SK-N-SH treated with all-trans-retinoic acid at 6 μM for 48 hours (cell line): ENCODE measurements around the gene TTBK1.

Source experiments
- ATAC-seq: fragments of 200-7000 bp; cut with Tn5 transposase; 3 replicates; pipeline ENCODE4 v1.9.1; 2020; ENCODE audit warnings: mild to moderate bottlenecking, moderate library complexity
- ARNTL ChIP-seq: fragments of 450-650 bp; formaldehyde crosslinking; IDR thresholded peaks from 2 replicates; pipeline ENCODE4 v1.5.0; 2020; ENCODE audit warnings: low read depth, mild to moderate bottlenecking, moderate library complexity, borderline replicate concordance
- BACH2 ChIP-seq: fragments of 250-450 bp; sonication (Bioruptor Pico); IDR thresholded peaks from 2 replicates; pipeline ENCODE4 v1.9.0; 2021; ENCODE audit warnings: mild to moderate bottlenecking, borderline replicate concordance
- CSDC2 ChIP-seq: fragments of 250-450 bp; sonication (Bioruptor Pico); IDR thresholded peaks from 2 replicates; pipeline ENCODE4 v1.5.0; 2020; ENCODE audit warnings: mild to moderate bottlenecking, moderate library complexity
- ESRRG ChIP-seq: fragments of 250-450 bp; sonication (Bioruptor Pico); IDR thresholded peaks from 2 replicates; pipeline ENCODE4 v1.6.1; 2021; ENCODE audit warnings: mild to moderate bottlenecking
- GLIS3 ChIP-seq: fragments of 250-450 bp; sonication (Bioruptor Pico); IDR thresholded peaks from 2 replicates; pipeline ENCODE4 v1.5.0; 2020; ENCODE audit warnings: mild to moderate bottlenecking, moderate library complexity
- ISL1 ChIP-seq: fragments of 250-450 bp; sonication (Bioruptor Pico); IDR thresholded peaks from 2 replicates; pipeline ENCODE4 v2.1.2; 2022; ENCODE audit warnings: mild to moderate bottlenecking, moderate library complexity
- OSR1 ChIP-seq: fragments of 250-450 bp; sonication (Bioruptor Pico); IDR thresholded peaks from 2 replicates; pipeline ENCODE4 v1.8.0; 2022; ENCODE audit warnings: moderate library complexity, mild to moderate bottlenecking, inconsistent platforms
- PATZ1 ChIP-seq: fragments of 250-450 bp; sonication (Bioruptor Pico); IDR thresholded peaks from 2 replicates; pipeline ENCODE4 v1.8.0; 2020; ENCODE audit warnings: mild to moderate bottlenecking, moderate library complexity, borderline replicate concordance
- POU6F1 ChIP-seq: fragments of 250-450 bp; sonication (Bioruptor Pico); IDR thresholded peaks from 2 replicates; pipeline ENCODE4 v1.8.0; 2021; ENCODE audit warnings: low read depth, mild to moderate bottlenecking, moderate library complexity, borderline replicate concordance
- PPARA ChIP-seq: fragments of 250-450 bp; sonication (Bioruptor Pico); IDR thresholded peaks from 2 replicates; pipeline ENCODE4 v1.5.0; 2020; ENCODE audit warnings: mild to moderate bottlenecking, borderline replicate concordance
- RARB ChIP-seq: fragments of 250-450 bp; sonication (Bioruptor Pico); IDR thresholded peaks from 2 replicates; pipeline ENCODE4 v1.8.0; 2021; ENCODE audit warnings: mild to moderate bottlenecking, moderate library complexity
- SNAI2 ChIP-seq: fragments of 250-450 bp; sonication (Bioruptor Pico); IDR thresholded peaks from 2 replicates; pipeline ENCODE4 v1.5.0; 2020; ENCODE audit warnings: mild to moderate bottlenecking, moderate library complexity
- TCF4 ChIP-seq: fragments of 250-450 bp; sonication (Bioruptor Pico); IDR thresholded peaks from 2 replicates; pipeline ENCODE4 v1.8.0; 2021; ENCODE audit warnings: mild to moderate bottlenecking, moderate library complexity, borderline replicate concordance
- TOX ChIP-seq: fragments of 250-450 bp; sonication (Bioruptor Pico); IDR thresholded peaks from 2 replicates; pipeline ENCODE4 v1.8.0; 2021; ENCODE audit warnings: mild to moderate bottlenecking, moderate library complexity, borderline replicate concordance
- ZC3H10 ChIP-seq: fragments of 250-450 bp; sonication (Bioruptor Pico); IDR thresholded peaks from 2 replicates; pipeline ENCODE4 v1.5.1; 2021; ENCODE audit warnings: mild to moderate bottlenecking, moderate library complexity
- ZFP3 ChIP-seq: fragments of 250-450 bp; sonication (Bioruptor Pico); IDR thresholded peaks from 2 replicates; pipeline ENCODE4 v1.5.0; 2020; ENCODE audit warnings: mild to moderate bottlenecking, moderate library complexity
- ZFP30 ChIP-seq: fragments of 450-650 bp; formaldehyde crosslinking; IDR thresholded peaks from 2 replicates; pipeline ENCODE4 v1.5.0; 2022; ENCODE audit warnings: mild to moderate bottlenecking, moderate library complexity
- ZNF565 ChIP-seq: fragments of 450-650 bp; formaldehyde crosslinking; conservative IDR thresholded peaks from 2 replicates; pipeline ENCODE4 v1.5.0; 2020; ENCODE audit warnings: low read depth, mild to moderate bottlenecking, moderate library complexity
- ZNF70 ChIP-seq: fragments of 450-650 bp; formaldehyde crosslinking; IDR thresholded peaks from 2 replicates; pipeline ENCODE4 v1.5.0; 2020; ENCODE audit warnings: mild to moderate bottlenecking, moderate library complexity
- ZNF8 ChIP-seq: fragments of 450-650 bp; formaldehyde crosslinking; IDR thresholded peaks from 2 replicates; pipeline ENCODE4 v1.5.0; 2020; ENCODE audit warnings: mild to moderate bottlenecking, moderate library complexity
- TF ChIP-seq, protein P1 (sequence below): fragments of 250-450 bp; sonication (Bioruptor Pico); IDR thresholded peaks from 2 replicates; pipeline ENCODE4 v1.5.0; 2020; ENCODE audit warnings: mild to moderate bottlenecking, moderate library complexity

Gene TTBK1

DNA sequence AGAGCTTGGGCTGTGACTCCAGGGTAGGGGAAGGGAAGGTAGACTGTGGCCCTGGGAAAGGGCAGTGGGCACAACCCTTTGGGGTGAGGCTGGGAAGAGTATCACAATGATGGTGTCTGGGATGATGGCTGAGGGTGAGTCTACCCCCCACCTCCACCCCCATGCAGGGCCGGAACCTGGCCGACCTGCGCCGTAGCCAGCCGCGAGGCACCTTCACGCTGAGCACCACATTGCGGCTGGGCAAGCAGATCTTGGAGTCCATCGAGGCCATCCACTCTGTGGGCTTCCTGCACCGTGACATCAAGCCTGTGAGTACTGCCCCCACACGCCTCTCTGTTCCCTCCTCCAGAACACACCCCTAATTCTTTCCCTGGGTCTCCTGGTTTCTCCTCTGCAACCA is 10.1 kb downstream of the TTBK1 start:
- no peak for ATAC-seq
- no peak for TF ChIP-seq PATZ1 (CRISPR knock-in tag)
- TF ChIP-seq ARNTL (CRISPR knock-in tag) = no peak
- no peak for TF ChIP-seq ZFP30
- no peak for TF ChIP-seq PPARA (CRISPR knock-in tag)
- TF ChIP-seq ZFP3 (CRISPR knock-in tag) = no peak
- TF ChIP-seq BACH2 (CRISPR knock-in tag) = no peak
- no peak for TF ChIP-seq ZC3H10 (CRISPR knock-in tag)
- no peak for TF ChIP-seq ZNF70 (CRISPR knock-in tag)
- no peak for TF ChIP-seq TOX (CRISPR knock-in tag)
- no peak for TF ChIP-seq POU6F1
- no peak for TF ChIP-seq ZNF565 (CRISPR knock-in tag)
- TF ChIP-seq CSDC2 (CRISPR knock-in tag) = no peak
- no peak for TF ChIP-seq RARB (CRISPR knock-in tag)
- no peak for TF ChIP-seq SNAI2 (CRISPR knock-in tag)
- TF ChIP-seq TCF4 (CRISPR knock-in tag) = no peak
- no peak for TF ChIP-seq ZNF8 (CRISPR knock-in tag)

GRCh38 chr6:43254138-43254817 is 11.0 kb downstream of the TTBK1 start:
- ATAC-seq = no peak
- TF ChIP-seq RARB (CRISPR knock-in tag) = no peak
- no peak for TF ChIP-seq PATZ1 (CRISPR knock-in tag)
- TF ChIP-seq POU6F1 = no peak
- TF ChIP-seq TCF4 (CRISPR knock-in tag) = no peak
- TF ChIP-seq GLIS3 = no peak
- TF ChIP-seq ISL1 = no peak
- TF ChIP-seq ZFP3 (CRISPR knock-in tag) = no peak
- TF ChIP-seq PPARA (CRISPR knock-in tag) = no peak
- no peak for TF ChIP-seq ZC3H10 (CRISPR knock-in tag)
- TF ChIP-seq, protein P1, sequence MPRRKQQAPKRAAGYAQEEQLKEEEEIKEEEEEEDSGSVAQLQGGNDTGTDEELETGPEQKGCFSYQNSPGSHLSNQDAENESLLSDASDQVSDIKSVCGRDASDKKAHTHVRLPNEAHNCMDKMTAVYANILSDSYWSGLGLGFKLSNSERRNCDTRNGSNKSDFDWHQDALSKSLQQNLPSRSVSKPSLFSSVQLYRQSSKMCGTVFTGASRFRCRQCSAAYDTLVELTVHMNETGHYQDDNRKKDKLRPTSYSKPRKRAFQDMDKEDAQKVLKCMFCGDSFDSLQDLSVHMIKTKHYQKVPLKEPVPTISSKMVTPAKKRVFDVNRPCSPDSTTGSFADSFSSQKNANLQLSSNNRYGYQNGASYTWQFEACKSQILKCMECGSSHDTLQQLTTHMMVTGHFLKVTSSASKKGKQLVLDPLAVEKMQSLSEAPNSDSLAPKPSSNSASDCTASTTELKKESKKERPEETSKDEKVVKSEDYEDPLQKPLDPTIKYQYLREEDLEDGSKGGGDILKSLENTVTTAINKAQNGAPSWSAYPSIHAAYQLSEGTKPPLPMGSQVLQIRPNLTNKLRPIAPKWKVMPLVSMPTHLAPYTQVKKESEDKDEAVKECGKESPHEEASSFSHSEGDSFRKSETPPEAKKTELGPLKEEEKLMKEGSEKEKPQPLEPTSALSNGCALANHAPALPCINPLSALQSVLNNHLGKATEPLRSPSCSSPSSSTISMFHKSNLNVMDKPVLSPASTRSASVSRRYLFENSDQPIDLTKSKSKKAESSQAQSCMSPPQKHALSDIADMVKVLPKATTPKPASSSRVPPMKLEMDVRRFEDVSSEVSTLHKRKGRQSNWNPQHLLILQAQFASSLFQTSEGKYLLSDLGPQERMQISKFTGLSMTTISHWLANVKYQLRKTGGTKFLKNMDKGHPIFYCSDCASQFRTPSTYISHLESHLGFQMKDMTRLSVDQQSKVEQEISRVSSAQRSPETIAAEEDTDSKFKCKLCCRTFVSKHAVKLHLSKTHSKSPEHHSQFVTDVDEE (CRISPR knock-in tag) = no peak
- no peak for TF ChIP-seq SNAI2 (CRISPR knock-in tag)
- no peak for TF ChIP-seq CSDC2 (CRISPR knock-in tag)
- no peak for TF ChIP-seq ZNF565 (CRISPR knock-in tag)
- no peak for TF ChIP-seq TOX (CRISPR knock-in tag)

GRCh38 chr6:43254846-43255245 is 11.6 kb downstream of the TTBK1 start:
- TF ChIP-seq SNAI2 (CRISPR knock-in tag) (no peak), ZC3H10 (CRISPR knock-in tag) (no peak), ZFP30 (no peak), OSR1 (CRISPR knock-in tag) (no peak), POU6F1 (no peak), PPARA (CRISPR knock-in tag) (no peak), ZNF8 (CRISPR knock-in tag) (no peak), GLIS3 (no peak), PATZ1 (CRISPR knock-in tag) (no peak), ISL1 (no peak), ESRRG (no peak)
- TF ChIP-seq, all 23 proteins: peak for 0
- no peak for ATAC-seq
